Measurements from ENCODE around the gene CARD18. TPM values are rescaled to one million over a fixed set of nuclear protein-coding genes. Genes with fewer than 3 reads are reported as not detected.

The CARD18 gene
- total RNA-seq, 1 experiment from 2014 or later, result not detected

GRCh38 chr11:105106140-105106539 is 33.4 kb downstream of the CARD18 start:
- Mint-ChIP-seq H3K27me3 (ENCODE audit: low read depth) (no peaks in the 10 kb centered on the region), H3K9me3 (peaks cover 7 to 8% of the 10 kb centered on the region in 2 experiments), H3K4me1 (peaks cover 9 to 16% of the 10 kb centered on the region in 2 experiments), H3K36me3 (ENCODE audit: insufficient read depth in 1 of 3, low read depth in 3 of 3) (peaks cover 8 to 11% (median 9%) of the 10 kb centered on the region in 3 experiments; a peak in 6 of 7 replicates), H3K27ac (no peak overlapping the region), H3K4me3 (no peak overlapping the region)
- H3K9ac ChIP-seq (ENCODE audit: extremely low read depth, insufficient read length, low read length), result no peak overlapping the region
- H3K23me2 ChIP-seq (ENCODE audit: insufficient read length, low read depth, low read length, poor library complexity, severe bottlenecking), result no peaks in the 10 kb centered on the region
- H4K5ac ChIP-seq (ENCODE audit: insufficient read length, low read depth, low read length), result no peak overlapping the region
- H2BK120ac ChIP-seq (ENCODE audit: low read depth, low read length, poor library complexity, severe bottlenecking), result no peak overlapping the region
- no peak overlapping the region for H2AFZ ChIP-seq (ENCODE audit: low read length)
- no peak overlapping the region for H3T11ph ChIP-seq (ENCODE audit: low read length)
- WGBS (ENCODE audit: extremely low coverage, insufficient read length, low lambda C conversion rate), result no CpG with 5 or more reads among the region's 1 CpG
- H3K9me3 ChIP-seq (ENCODE audit: control insufficient read depth, low read depth, low read length), result no peaks in the 10 kb centered on the region
- H2AK5ac ChIP-seq (ENCODE audit: insufficient read length, low read length), result no peak overlapping the region
- no peak overlapping the region for H2BK12ac ChIP-seq (ENCODE audit: insufficient read length, low read depth, low read length)
- H4K8ac ChIP-seq (replicated peaks; ENCODE audit: insufficient read length, low read depth, low read length), result no peak overlapping the region
- H3K4ac ChIP-seq (ENCODE audit: low read depth, low read length), result no peak overlapping the region
- no peak overlapping the region for H3K14ac ChIP-seq (ENCODE audit: insufficient read depth, low read length)
- H3K27ac ChIP-seq (ENCODE audit: insufficient read length, low read depth, low read length), result no peak overlapping the region
- no peaks in the 10 kb centered on the region; the same call in 1 of the 2 replicates for H3K4me1 ChIP-seq (ENCODE audit: insufficient read depth, low read length)
- TF ChIP-seq CTCF (conservative IDR thresholded peaks at IDR 0.05), result no peak
- H4K20me1 ChIP-seq (ENCODE audit: control insufficient read depth, insufficient read depth, insufficient read length), result no peaks in the 10 kb centered on the region
- H2BK15ac ChIP-seq (ENCODE audit: low read depth, low read length), result no peak overlapping the region
- H3K18ac ChIP-seq (ENCODE audit: insufficient read length, low read depth, low read length), result no peak overlapping the region
- DNase-seq, result no peak
- no peak overlapping the region for H3K56ac ChIP-seq (ENCODE audit: insufficient read length, low read depth, low read length)
- no peak overlapping the region for H4K91ac ChIP-seq (ENCODE audit: insufficient read length, low read depth, low read length)
- H3K23ac ChIP-seq (ENCODE audit: insufficient read length, low read depth, low read length), result no peak overlapping the region
- H2BK5ac ChIP-seq (ENCODE audit: insufficient read length, low read length), result no peak overlapping the region
- H2BK20ac ChIP-seq (ENCODE audit: low read depth, low read length, poor library complexity, severe bottlenecking), result no peak overlapping the region
- H3K27me3 ChIP-seq (ENCODE audit: insufficient read depth, low read length), result no peaks in the 10 kb centered on the region
- H3K79me2 ChIP-seq (ENCODE audit: insufficient read depth, low read length), result no peaks in the 10 kb centered on the region
- H3K79me1 ChIP-seq (ENCODE audit: insufficient read depth, low read depth, low read length, poor library complexity, severe bottlenecking), result no peaks in the 10 kb centered on the region
- H3K4me2 ChIP-seq (ENCODE audit: insufficient read depth, insufficient read length, low read length), result no peak overlapping the region

Measured in H9 (cell line).